ENCODE results near the gene SUMF1. TPM values are rescaled to one million over a fixed set of nuclear protein-coding genes. Genes with fewer than 3 reads are reported as not detected.

Gene SUMF1
- total RNA-seq, 1 experiment from 2014 or later = 11.8 TPM

DNA sequence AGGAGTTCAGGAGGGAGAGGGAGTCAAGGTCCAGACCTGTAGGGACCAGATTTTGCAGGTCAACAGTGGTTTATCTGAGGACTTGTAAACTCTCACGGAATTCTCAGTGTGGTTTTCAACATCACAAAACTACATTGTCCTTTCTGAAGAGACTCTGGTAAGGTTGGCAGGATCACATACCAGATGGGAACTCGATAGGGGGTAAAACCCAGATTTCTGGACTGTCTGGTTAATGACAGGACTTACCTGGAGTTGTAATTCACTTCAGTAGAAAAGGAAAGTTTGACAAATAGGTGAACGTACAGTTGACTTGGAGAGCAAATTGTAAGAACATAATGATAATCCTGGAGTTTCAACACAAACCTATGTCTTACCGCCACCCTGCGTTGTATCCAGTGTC lies 31.4 kb upstream of the SUMF1 start:
- Mint-ChIP-seq H3K27me3 (ENCODE audit: insufficient read depth, unreplicated experiment) (no peaks in the 10 kb centered on the region), H3K4me3 (ENCODE audit: unreplicated experiment) (no peak overlapping the region), H3K36me3 (ENCODE audit: insufficient read depth, unreplicated experiment) (peaks cover under 1% of the 10 kb centered on the region), H3K27ac (ENCODE audit: low read depth, unreplicated experiment) (no peak overlapping the region), H3K4me1 (ENCODE audit: insufficient read depth, unreplicated experiment) (peaks cover 6% of the 10 kb centered on the region), H3K9me3 (ENCODE audit: unreplicated experiment) (no peaks in the 10 kb centered on the region)
- TF ChIP-seq, protein P1, sequence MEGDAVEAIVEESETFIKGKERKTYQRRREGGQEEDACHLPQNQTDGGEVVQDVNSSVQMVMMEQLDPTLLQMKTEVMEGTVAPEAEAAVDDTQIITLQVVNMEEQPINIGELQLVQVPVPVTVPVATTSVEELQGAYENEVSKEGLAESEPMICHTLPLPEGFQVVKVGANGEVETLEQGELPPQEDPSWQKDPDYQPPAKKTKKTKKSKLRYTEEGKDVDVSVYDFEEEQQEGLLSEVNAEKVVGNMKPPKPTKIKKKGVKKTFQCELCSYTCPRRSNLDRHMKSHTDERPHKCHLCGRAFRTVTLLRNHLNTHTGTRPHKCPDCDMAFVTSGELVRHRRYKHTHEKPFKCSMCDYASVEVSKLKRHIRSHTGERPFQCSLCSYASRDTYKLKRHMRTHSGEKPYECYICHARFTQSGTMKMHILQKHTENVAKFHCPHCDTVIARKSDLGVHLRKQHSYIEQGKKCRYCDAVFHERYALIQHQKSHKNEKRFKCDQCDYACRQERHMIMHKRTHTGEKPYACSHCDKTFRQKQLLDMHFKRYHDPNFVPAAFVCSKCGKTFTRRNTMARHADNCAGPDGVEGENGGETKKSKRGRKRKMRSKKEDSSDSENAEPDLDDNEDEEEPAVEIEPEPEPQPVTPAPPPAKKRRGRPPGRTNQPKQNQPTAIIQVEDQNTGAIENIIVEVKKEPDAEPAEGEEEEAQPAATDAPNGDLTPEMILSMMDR (IDR thresholded peaks at IDR 0.05; ENCODE audit: unreplicated experiment) = no peak
- intact Hi-C loops (cut with micrococcal nuclease) = no loop called here
- ChIA-PET POLR2A (interaction anchor here (0.7 kb wide), 1 partner anchor 87 kb away, joined by 3 read pairs; no protein-coding TSS in a partner anchor), CTCF (interaction anchor here (0.6 kb wide), 1 partner anchor 208 kb away, joined by 3 read pairs; no protein-coding TSS in a partner anchor)
- DNase-seq (ENCODE audit: unreplicated experiment) = no peak
- no TSS peak for BruUV-seq (replicated peaks)

DNA sequence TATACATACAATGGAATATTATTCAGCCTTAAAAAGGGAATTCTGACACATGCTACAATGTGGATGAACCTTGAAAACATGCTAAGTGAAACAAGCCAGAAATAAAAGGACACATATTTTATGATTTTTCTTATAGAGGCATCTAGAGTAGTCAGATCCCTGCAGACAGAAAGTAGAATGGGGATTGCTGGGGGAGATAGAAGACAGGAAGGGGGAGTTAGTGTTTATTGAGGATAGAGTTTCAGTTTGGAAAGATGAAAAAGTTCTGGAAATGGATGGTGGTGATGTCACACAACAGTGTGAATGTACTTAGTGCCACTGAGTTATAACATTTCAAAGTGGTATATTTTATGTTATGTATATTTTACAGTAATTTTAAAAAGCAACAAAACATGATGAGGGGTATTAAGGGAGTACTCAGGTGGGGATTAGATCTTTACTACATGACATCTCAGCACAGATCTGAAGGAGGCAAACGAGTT lies 30.8 kb upstream of the SUMF1 start:
- H3K4me3 Mint-ChIP-seq (ENCODE audit: unreplicated experiment) = no peak overlapping the region
- ChIA-PET CTCF (interaction anchor here (0.6 kb wide), 1 partner anchor 207 kb away, joined by 3 read pairs; no protein-coding TSS in a partner anchor), POLR2A (no interaction called here)
- peaks cover 6% of the 10 kb centered on the region for H3K4me1 Mint-ChIP-seq (ENCODE audit: insufficient read depth, unreplicated experiment)
- intact Hi-C loops (cut with micrococcal nuclease) = no loop called here
- TF ChIP-seq, protein P1 (IDR thresholded peaks at IDR 0.05; ENCODE audit: unreplicated experiment) = no peak
- no TSS peak for BruUV-seq (replicated peaks)
- H3K27ac Mint-ChIP-seq (ENCODE audit: low read depth, unreplicated experiment) = no peak overlapping the region
- no peaks in the 10 kb centered on the region for H3K9me3 Mint-ChIP-seq (ENCODE audit: unreplicated experiment)
- no peak for DNase-seq (ENCODE audit: unreplicated experiment)
- no peaks in the 10 kb centered on the region for H3K27me3 Mint-ChIP-seq (ENCODE audit: insufficient read depth, unreplicated experiment)
- H3K36me3 Mint-ChIP-seq (ENCODE audit: insufficient read depth, unreplicated experiment) = peaks cover 6% of the 10 kb centered on the region

DNA sequence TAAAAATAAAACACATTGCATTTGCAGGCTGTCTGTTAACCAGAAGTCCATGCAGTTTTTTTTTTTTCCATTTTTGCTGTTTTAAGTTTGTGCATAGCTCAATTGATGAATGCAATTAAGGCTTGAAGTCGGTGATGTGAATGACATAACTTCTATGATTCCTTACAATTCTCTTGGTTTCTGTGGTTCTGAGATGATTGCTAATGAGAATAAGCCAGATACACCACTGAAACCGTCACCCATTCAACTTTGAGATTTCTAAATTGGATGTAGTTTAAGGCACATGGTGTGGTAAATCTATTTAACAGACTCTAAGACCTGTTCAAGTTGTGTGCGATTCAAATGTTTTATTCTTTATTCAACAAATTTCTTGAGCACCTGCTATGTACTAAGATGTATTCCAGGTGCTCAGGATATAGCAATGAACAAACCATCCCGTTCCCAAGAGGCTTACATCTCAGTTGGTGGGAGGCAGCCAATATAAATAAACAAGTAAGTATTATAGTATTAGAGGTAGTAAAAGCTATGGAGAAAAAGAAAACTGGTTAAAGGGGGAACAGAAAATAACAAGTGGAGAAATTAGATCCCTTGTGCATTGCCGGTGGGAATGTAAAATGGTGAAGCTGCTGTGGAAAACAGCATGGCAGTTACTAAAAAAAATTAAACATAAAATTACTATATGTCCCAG lies 30.1 kb upstream of the SUMF1 start:
- Mint-ChIP-seq H3K27me3 (ENCODE audit: insufficient read depth, unreplicated experiment) (no peaks in the 10 kb centered on the region), H3K36me3 (ENCODE audit: insufficient read depth, unreplicated experiment) (peaks cover 6% of the 10 kb centered on the region), H3K9me3 (ENCODE audit: unreplicated experiment) (no peaks in the 10 kb centered on the region), H3K27ac (ENCODE audit: low read depth, unreplicated experiment) (no peak overlapping the region), H3K4me3 (ENCODE audit: unreplicated experiment) (no peak overlapping the region), H3K4me1 (ENCODE audit: insufficient read depth, unreplicated experiment) (peaks cover 6% of the 10 kb centered on the region)
- no peak for DNase-seq (ENCODE audit: unreplicated experiment)
- TF ChIP-seq, protein P1 (IDR thresholded peaks at IDR 0.05; ENCODE audit: unreplicated experiment) = no peak
- ChIA-PET POLR2A (no interaction called here), CTCF (interaction anchor here (0.7 kb wide), 2 partner anchors 133 to 136 kb away, joined by 3 to 4 read pairs; no protein-coding TSS in a partner anchor)
- BruUV-seq (replicated peaks) = no TSS peak
- intact Hi-C loops (cut with micrococcal nuclease) = no loop called here

DNA sequence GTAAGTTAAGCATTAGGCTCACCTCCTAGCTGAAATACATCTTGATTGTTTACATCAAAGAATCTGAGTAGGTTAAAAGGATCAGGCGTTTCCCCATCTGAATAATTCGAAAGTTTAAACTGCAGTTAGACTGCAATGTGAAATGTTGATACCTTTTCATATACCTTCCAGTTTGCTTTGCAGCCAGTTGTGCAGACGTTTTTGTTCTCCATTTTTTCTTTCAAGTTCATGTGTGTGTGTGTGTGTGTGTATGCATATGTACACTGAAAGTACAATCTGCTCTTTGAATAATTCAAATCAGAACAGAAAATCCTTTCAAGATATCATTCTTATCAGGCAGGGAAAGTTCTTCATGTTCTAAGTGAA lies 29.0 kb upstream of the SUMF1 start:
- no TSS peak for BruUV-seq (replicated peaks)
- DNase-seq (ENCODE audit: unreplicated experiment) = no peak
- Mint-ChIP-seq H3K36me3 (ENCODE audit: insufficient read depth, unreplicated experiment) (peaks cover 6% of the 10 kb centered on the region), H3K4me1 (ENCODE audit: insufficient read depth, unreplicated experiment) (peaks cover 6% of the 10 kb centered on the region), H3K27ac (ENCODE audit: low read depth, unreplicated experiment) (no peak overlapping the region), H3K27me3 (ENCODE audit: insufficient read depth, unreplicated experiment) (no peaks in the 10 kb centered on the region), H3K9me3 (ENCODE audit: unreplicated experiment) (no peaks in the 10 kb centered on the region), H3K4me3 (ENCODE audit: unreplicated experiment) (no peak overlapping the region)
- POLR2A ChIA-PET = interaction anchor here (1.9 kb wide), 1 partner anchor 21 kb away, joined by 5 read pairs; no protein-coding TSS in a partner anchor
- CTCF ChIA-PET = interaction anchor here (1.4 to 1.6 kb wide), 2 partner anchors 87 to 137 kb away, joined by 5 read pairs; no protein-coding TSS in a partner anchor
- intact Hi-C loops (cut with micrococcal nuclease) = no loop called here
- TF ChIP-seq, protein P1 (IDR thresholded peaks at IDR 0.05; ENCODE audit: unreplicated experiment) = no peak

Measured in MCF 10A (cell line).